HCT116 (cell line): ENCODE results near the gene SYCP2. TPM values are rescaled to one million over a fixed set of nuclear protein-coding genes. Genes with fewer than 3 reads are reported as not detected.
"Not testable (repeated sequence)": the region's sequence is repeated elsewhere in the genome, so short reads cannot be mapped to it uniquely, and the experiment has no call there.

Source experiments
- ATAC-seq: fragments of 200-7000 bp; cut with Tn5 transposase; 2 replicates; pipeline ENCODE4 v1.9.1; 2020; ENCODE audit warnings: mild to moderate bottlenecking, moderate library complexity
- BruUV-seq: library from RNA; stranded (reverse); fragments of 400-500 nt; replicated peaks from 2 replicates; lab custom pipeline; 2021; lab: Mats Ljungman, UMichigan
- CTCF ChIA-PET: fragments of 300-600 bp; sonication (Branson Sonifier 250); formaldehyde crosslinking; loops from one replicate; lab custom pipeline; 2021; ENCODE audit warnings: antibody characterized with exemption; lab: Charles Lee
- POLR2A ChIA-PET: fragments of 300-600, 350-600 bp; sonication (Branson Sonifier 250); formaldehyde crosslinking; loops from one replicate; lab custom pipeline; 2021; ENCODE audit warnings: antibody characterized with exemption; lab: Charles Lee
- RAD21 ChIA-PET, 2 experiments: fragments of 300-600 bp; sonication (Branson Sonifier 250); formaldehyde crosslinking; loops; one replicate each; lab custom pipeline; 2023; ENCODE audit warnings: low total read pairs in 2 of 2; ENCODE audit not compliant: uncharacterized antibody in 2 of 2, unreplicated experiment in 2 of 2, low non-redundant PET in 1 of 2; lab: Charles Lee
- DNase-seq: peaks from one replicate; pipeline ENCODE4 v3.0.0-alpha.2; 2010; ENCODE audit warnings: low read depth, low spot score
- H2AFZ ChIP-seq: fragments of 200-600 bp; shearing (Covaris generic), sonication (generic); 2 replicates; pipeline ENCODE4 v1.6.1; 2017; ENCODE audit warnings: low read depth, mixed run types, mixed read lengths, antibody characterized with exemption, low read length; ENCODE audit not compliant: poor library complexity, severe bottlenecking
- H3K27ac ChIP-seq: 2 replicates; pipeline ENCODE4 v1.5.1; 2012; ENCODE audit warnings: low read depth, low read length
- H3K27me3 ChIP-seq: fragments of 200-600 bp; sonication (generic); 2 replicates; pipeline ENCODE4 v1.6.1; 2016; ENCODE audit warnings: mixed run types, low read length, mixed read lengths; ENCODE audit not compliant: insufficient read depth
- H3K36me3 ChIP-seq, 2 experiments: fragments of 200-500 bp in 1 of 2; fragments of 200-600 bp in 1 of 2; sonication (Bioruptor generic) in 1 of 2; sonication (generic) in 1 of 2; 2 replicates each; pipeline versions ENCODE4 v1.5.1 to v1.6.1; 2014 to 2016; ENCODE audit warnings: low read length in 2 of 2, inconsistent platforms in 1 of 2, mixed read lengths in 1 of 2, mixed run types in 1 of 2; ENCODE audit not compliant: insufficient read depth in 2 of 2, control insufficient read depth in 1 of 2
- H3K4me1 ChIP-seq, 2 experiments: fragments of 200-600 bp in 1 of 2; sonication (generic) in 1 of 2; 2 replicates each; pipeline versions ENCODE4 v1.5.1 to v1.6.1; 2012 to 2017; ENCODE audit warnings: low read length in 2 of 2, inconsistent platforms in 1 of 2, mild to moderate bottlenecking in 1 of 2, mixed read lengths in 1 of 2, mixed run types in 1 of 2, moderate library complexity in 1 of 2; ENCODE audit not compliant: insufficient read depth in 2 of 2, control insufficient read depth in 1 of 2
- H3K4me2 ChIP-seq: fragments of 200-600 bp; sonication (generic); 2 replicates; pipeline ENCODE4 v1.6.1; 2017; ENCODE audit warnings: mixed run types, low read length, mixed read lengths
- H3K4me3 ChIP-seq, 2 experiments: fragments of 200-600 bp in 1 of 2; sonication (generic) in 1 of 2; replicated peaks in 1 of 2; 2 replicates each; pipeline ENCODE4 v1.5.1; 2011 to 2016; ENCODE audit warnings: low read length in 2 of 2, control low read depth in 1 of 2, low read depth in 1 of 2, mild to moderate bottlenecking in 1 of 2, mixed read lengths in 1 of 2, mixed run types in 1 of 2
- H3K79me2 ChIP-seq: fragments of 200-600 bp; sonication (generic); 2 replicates; pipeline ENCODE4 v1.6.1; 2017; ENCODE audit warnings: mild to moderate bottlenecking, mixed run types, low read length, moderate library complexity, mixed read lengths; ENCODE audit not compliant: insufficient read depth
- H3K9ac ChIP-seq: fragments of 200-600 bp; sonication (generic); 2 replicates; pipeline ENCODE4 v1.6.1; 2016; ENCODE audit warnings: low read length, mixed read lengths
- H3K9me2 ChIP-seq: fragments of 200-600 bp; sonication (generic), shearing (Covaris generic); 2 replicates; pipeline ENCODE4 v1.6.1; 2017; ENCODE audit warnings: mixed run types, mild to moderate bottlenecking, moderate library complexity; ENCODE audit not compliant: insufficient read depth
- H3K9me3 ChIP-seq, 2 experiments: fragments of 200-500 bp in 1 of 2; fragments of 200-600 bp in 1 of 2; sonication (Bioruptor generic) in 1 of 2; sonication (generic) in 1 of 2; 2 replicates each; pipeline ENCODE4 v1.6.1; 2014 to 2017; ENCODE audit warnings: low read length in 2 of 2, mixed read lengths in 2 of 2, inconsistent platforms in 1 of 2, low read depth in 1 of 2, mild to moderate bottlenecking in 1 of 2, mixed run types in 1 of 2, moderate library complexity in 1 of 2; ENCODE audit not compliant: control insufficient read depth in 1 of 2, insufficient read depth in 1 of 2
- H4K20me1 ChIP-seq: fragments of 200-600 bp; sonication (generic), shearing (Covaris generic); 2 replicates; pipeline ENCODE4 v1.6.1; 2017; ENCODE audit warnings: mixed run types, mild to moderate bottlenecking, moderate library complexity; ENCODE audit not compliant: insufficient read depth
- POLR2AphosphoS5 ChIP-seq: IDR thresholded peaks from 2 replicates; pipeline ENCODE4 v1.6.1; 2011; ENCODE audit warnings: mild to moderate bottlenecking, low read depth, low read length, moderate library complexity
- REST ChIP-seq: IDR thresholded peaks from 2 replicates; pipeline ENCODE4 v1.6.1; 2012; ENCODE audit warnings: low read depth
- YY1 ChIP-seq: IDR thresholded peaks from 2 replicates; pipeline ENCODE4 v1.6.1; 2011; ENCODE audit warnings: low read length, low read depth, moderate library complexity, mild to moderate bottlenecking; ENCODE audit not compliant: insufficient replicate concordance; ENCODE audit errors: extremely low read depth
- ZFX ChIP-seq: fragments of 450-650 bp; IDR thresholded peaks from 2 replicates; pipeline ENCODE4 v1.6.1; 2017
- intact Hi-C: fragments of 100-400 bp; cut with micrococcal nuclease; formaldehyde crosslinking; loops from 2 replicates; pipeline ENCODE4 v1.10.0; 2022
- total RNA-seq: library from RNA; stranded (reverse); gene quantifications from one replicate; pipeline ENCODE4 v1.2.1, GENCODE V29; 2021; ENCODE audit not compliant: unreplicated experiment
- TF ChIP-seq, protein P1 (sequence below): IDR thresholded peaks from 2 replicates; pipeline ENCODE4 v1.6.1; 2012

SYCP2 gene
- total RNA-seq, 1 experiment from 2014 or later, result 0.59 TPM

- no peak for TF ChIP-seq REST
- no peak for TF ChIP-seq YY1
- TF ChIP-seq ZFX, result no peak
- TF ChIP-seq, protein P1, sequence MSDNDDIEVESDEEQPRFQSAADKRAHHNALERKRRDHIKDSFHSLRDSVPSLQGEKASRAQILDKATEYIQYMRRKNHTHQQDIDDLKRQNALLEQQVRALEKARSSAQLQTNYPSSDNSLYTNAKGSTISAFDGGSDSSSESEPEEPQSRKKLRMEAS, result no peak
- no peak for TF ChIP-seq POLR2AphosphoS5
Observed at GRCh38 chr20:59891581-59891980, 41.9 kb downstream of the SYCP2 start (continued).

DNA sequence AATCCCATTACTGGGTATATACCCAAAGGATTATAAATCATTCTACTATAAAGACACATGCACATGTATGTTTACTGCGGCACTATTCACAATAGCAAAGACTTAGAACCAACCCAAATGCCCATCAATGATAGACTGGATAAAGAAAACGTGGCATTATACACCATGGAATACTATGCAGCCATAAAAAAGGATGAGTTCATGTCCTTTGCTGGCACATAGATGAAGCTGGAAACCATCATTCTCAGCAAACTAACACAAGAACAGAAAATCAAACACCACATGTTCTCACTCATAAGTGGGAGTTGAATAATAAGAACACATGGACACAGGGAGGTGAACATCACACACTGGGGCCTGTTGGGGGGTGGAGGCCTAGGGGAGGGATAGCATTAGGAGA is 43.4 kb downstream of the SYCP2 start:
- BruUV-seq, H3K9me3 ChIP-seq, H3K4me2 ChIP-seq, H2AFZ ChIP-seq, H3K9ac ChIP-seq, H3K36me3 ChIP-seq, DNase-seq, H3K4me3 ChIP-seq, intact Hi-C loops, H3K27ac ChIP-seq, H3K79me2 ChIP-seq, H3K4me1 ChIP-seq, CTCF ChIA-PET, RAD21 ChIA-PET, POLR2A ChIA-PET, H4K20me1 ChIP-seq, ATAC-seq, H3K9me2 ChIP-seq: not testable (repeated sequence)
- H3K27me3 ChIP-seq, result peaks cover 38% of the 10 kb centered on the region
